Measurements from ENCODE around the gene ST8SIA1. TPM values are rescaled to one million over a fixed set of nuclear protein-coding genes. Genes with fewer than 3 reads are reported as not detected.

Gene ST8SIA1
- total and polyA plus RNA-seq, 10 donors: 1.7 to 12.2 (median 5.0) TPM

DNA sequence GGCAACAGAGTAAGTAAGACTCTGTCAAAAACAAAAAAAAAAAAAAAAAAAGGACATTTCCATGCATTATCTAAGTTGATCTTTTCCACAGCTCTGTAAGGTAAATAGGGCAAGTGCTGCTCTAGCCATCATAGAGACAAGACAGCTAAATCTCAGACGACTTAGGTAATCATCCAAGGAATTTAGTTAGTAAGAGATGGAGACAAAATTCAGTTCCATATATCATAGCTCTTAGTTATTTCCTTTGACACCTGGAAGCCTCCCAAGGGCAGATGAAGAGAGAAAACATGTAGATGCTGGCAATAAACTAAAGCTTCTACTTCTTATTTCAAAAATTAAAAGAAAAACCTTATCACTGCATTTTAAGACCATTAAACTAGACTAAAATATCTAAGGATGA, 48.7 kb downstream of the ST8SIA1 start:
- no peak overlapping the region for H3K4me3 ChIP-seq
- WGBS, 5 donors: 52 to 81% (median 55%) methylated on average over 1 of the region's 1 CpG
- no peaks in the 10 kb centered on the region for H3K9me3 ChIP-seq
- intact Hi-C loops (cut with DNase I; ENCODE audit: low total_unique reads): no loop called here
- DNase-seq: no peak
- no peak overlapping the region for H3K27ac ChIP-seq
- no peaks in the 10 kb centered on the region for H3K27me3 ChIP-seq (replicated peaks in 1 of 7)
- TF ChIP-seq POLR2A (IDR thresholded peaks at IDR 0.05): no peak
- TF ChIP-seq POLR2AphosphoS5 (IDR thresholded peaks at IDR 0.05): no peak
- TF ChIP-seq, protein P1, sequence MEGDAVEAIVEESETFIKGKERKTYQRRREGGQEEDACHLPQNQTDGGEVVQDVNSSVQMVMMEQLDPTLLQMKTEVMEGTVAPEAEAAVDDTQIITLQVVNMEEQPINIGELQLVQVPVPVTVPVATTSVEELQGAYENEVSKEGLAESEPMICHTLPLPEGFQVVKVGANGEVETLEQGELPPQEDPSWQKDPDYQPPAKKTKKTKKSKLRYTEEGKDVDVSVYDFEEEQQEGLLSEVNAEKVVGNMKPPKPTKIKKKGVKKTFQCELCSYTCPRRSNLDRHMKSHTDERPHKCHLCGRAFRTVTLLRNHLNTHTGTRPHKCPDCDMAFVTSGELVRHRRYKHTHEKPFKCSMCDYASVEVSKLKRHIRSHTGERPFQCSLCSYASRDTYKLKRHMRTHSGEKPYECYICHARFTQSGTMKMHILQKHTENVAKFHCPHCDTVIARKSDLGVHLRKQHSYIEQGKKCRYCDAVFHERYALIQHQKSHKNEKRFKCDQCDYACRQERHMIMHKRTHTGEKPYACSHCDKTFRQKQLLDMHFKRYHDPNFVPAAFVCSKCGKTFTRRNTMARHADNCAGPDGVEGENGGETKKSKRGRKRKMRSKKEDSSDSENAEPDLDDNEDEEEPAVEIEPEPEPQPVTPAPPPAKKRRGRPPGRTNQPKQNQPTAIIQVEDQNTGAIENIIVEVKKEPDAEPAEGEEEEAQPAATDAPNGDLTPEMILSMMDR (IDR thresholded peaks at IDR 0.05 in 8 of 11, conservative IDR thresholded peaks at IDR 0.05 in 3 of 11): no peak
- no peaks in the 10 kb centered on the region for H3K36me3 ChIP-seq
- H3K4me1 ChIP-seq: peaks cover 0 to 13% (median 2%) of the 10 kb centered on the region in 6 donors

- DNase-seq: no peak
- intact Hi-C loops (cut with DNase I; ENCODE audit: low total_unique reads): no loop called here
Measured at GRCh38 chr12:22284871-22285270, 49.6 kb downstream of the ST8SIA1 start.

GRCh38 chr12:22283508-22283907, 51.0 kb downstream of the ST8SIA1 start:
- Histone ChIP-seq H3K27ac (no peak overlapping the region), H3K9me3 (no peaks in the 10 kb centered on the region), H3K4me3 (no peak overlapping the region), H3K4me1 (peaks cover 0 to 10% (median 2%) of the 10 kb centered on the region in 6 donors), H3K36me3 (no peaks in the 10 kb centered on the region), H3K27me3 (replicated peaks in 1 of 7) (no peaks in the 10 kb centered on the region)
- 77 to 91% (median 83%) methylated on average over 4 of the region's 4 CpGs for WGBS, 5 donors
- TF ChIP-seq POLR2A (IDR thresholded peaks at IDR 0.05) (no peak), POLR2AphosphoS5 (IDR thresholded peaks at IDR 0.05) (no peak)
- TF ChIP-seq, protein P1 (IDR thresholded peaks at IDR 0.05 in 8 of 11, conservative IDR thresholded peaks at IDR 0.05 in 3 of 11): no peak
- no peak for DNase-seq
- intact Hi-C loops (cut with DNase I; ENCODE audit: low total_unique reads): no loop called here

More at GRCh38 chr12:22284871-22285270, 49.6 kb downstream of the ST8SIA1 start:
- Histone ChIP-seq H3K27ac (no peak overlapping the region), H3K27me3 (replicated peaks in 1 of 7) (no peaks in the 10 kb centered on the region), H3K9me3 (no peaks in the 10 kb centered on the region), H3K4me1 (peaks cover 0 to 13% (median 2%) of the 10 kb centered on the region in 6 donors), H3K36me3 (no peaks in the 10 kb centered on the region), H3K4me3 (no peak overlapping the region)
- 20 to 65% (median 24%) methylated on average over 1 of the region's 1 CpG for WGBS, 5 donors
- TF ChIP-seq, protein P1 (IDR thresholded peaks at IDR 0.05 in 8 of 11, conservative IDR thresholded peaks at IDR 0.05 in 3 of 11): no peak
- no peak for TF ChIP-seq POLR2AphosphoS5 (IDR thresholded peaks at IDR 0.05)
- TF ChIP-seq POLR2A (IDR thresholded peaks at IDR 0.05): no peak

GRCh38 chr12:22283006-22283506, 51.5 kb downstream of the ST8SIA1 start:
- TF ChIP-seq POLR2AphosphoS5 (IDR thresholded peaks at IDR 0.05): no peak
- TF ChIP-seq POLR2A (IDR thresholded peaks at IDR 0.05): no peak
- TF ChIP-seq, protein P1 (IDR thresholded peaks at IDR 0.05 in 8 of 11, conservative IDR thresholded peaks at IDR 0.05 in 3 of 11): no peak
- intact Hi-C loops (cut with DNase I; ENCODE audit: low total_unique reads): no loop called here
- peaks cover 0 to 6% (median under 1%) of the 10 kb centered on the region in 6 donors for H3K4me1 ChIP-seq
- H3K9me3 ChIP-seq: no peaks in the 10 kb centered on the region
- H3K27me3 ChIP-seq (replicated peaks in 1 of 7): no peaks in the 10 kb centered on the region
- no peak for DNase-seq
- H3K27ac ChIP-seq: peak overlapping the region in 1 of 8 donors; percentile 5
- 44 to 63% (median 48%) methylated on average over 3 of the region's 3 CpGs for WGBS, 5 donors
- no peaks in the 10 kb centered on the region for H3K36me3 ChIP-seq
- no peak overlapping the region for H3K4me3 ChIP-seq
